WTC11 (cell line): ENCODE results near the gene SHD. TPM values are rescaled to one million over a fixed set of nuclear protein-coding genes. Genes with fewer than 3 reads are reported as not detected.

Experiments used
- ATAC-seq: fragments of 200-7000 bp; cut with Tn5 transposase; 2 replicates; pipeline ENCODE4 v1.10.0; 2021; ENCODE audit warnings: mild to moderate bottlenecking, moderate library complexity
- CTCF ChIA-PET: fragments of 300-600 bp; sonication (Branson Sonifier 250); formaldehyde crosslinking; loops from one replicate; lab custom pipeline; 2021; ENCODE audit warnings: antibody characterized with exemption; lab: Charles Lee
- POLR2A ChIA-PET: fragments of 350-600 bp; sonication (Branson Sonifier 250); formaldehyde crosslinking; loops from one replicate; lab custom pipeline; 2021; ENCODE audit warnings: antibody characterized with exemption; lab: Charles Lee
- DNase-seq: peaks from one replicate; pipeline ENCODE4 v3.0.0; 2021; ENCODE audit warnings: low spot score
- H3K27ac Mint-ChIP-seq: 2 replicates; pipeline ENCODE4 v1.8.0; 2021; ENCODE audit warnings: mixed read lengths
- H3K27me3 Mint-ChIP-seq: 2 replicates; pipeline ENCODE4 v1.8.0; 2021; ENCODE audit warnings: low read depth, mild to moderate bottlenecking, moderate library complexity, mixed read lengths
- H3K36me3 Mint-ChIP-seq: 2 replicates; pipeline ENCODE4 v1.8.0; 2021; ENCODE audit warnings: mixed read lengths
- H3K4me1 Mint-ChIP-seq: 2 replicates; pipeline ENCODE4 v1.8.0; 2022; ENCODE audit warnings: mixed read lengths
- H3K4me3 Mint-ChIP-seq: 2 replicates; pipeline ENCODE4 v1.8.0; 2021; ENCODE audit warnings: mild to moderate bottlenecking, moderate library complexity, mixed read lengths
- H3K9me3 Mint-ChIP-seq: 2 replicates; pipeline ENCODE4 v1.8.0; 2021; ENCODE audit warnings: mixed read lengths
- CREM ChIP-seq: sonication (generic); formaldehyde crosslinking; IDR thresholded peaks from 2 replicates; pipeline ENCODE4 v1.8.1; 2022; ENCODE audit warnings: mild to moderate bottlenecking, missing genetic modification reagents, moderate library complexity
- FOXK1 ChIP-seq: sonication (generic); formaldehyde crosslinking; IDR thresholded peaks from 2 replicates; pipeline ENCODE4 v1.8.0; 2022; ENCODE audit warnings: mild to moderate bottlenecking, moderate library complexity, missing genetic modification reagents
- HMGA2 ChIP-seq: fragments of 250-450 bp; sonication (Bioruptor Pico); IDR thresholded peaks from 2 replicates; pipeline ENCODE4 v1.4.0; 2021; ENCODE audit warnings: mild to moderate bottlenecking, moderate library complexity
- MXD4 ChIP-seq: fragments of 250-450 bp; sonication (Bioruptor Pico); IDR thresholded peaks from 2 replicates; pipeline ENCODE4 v1.8.0; 2021; ENCODE audit warnings: mild to moderate bottlenecking, moderate library complexity, borderline replicate concordance
- MYBL2 ChIP-seq: sonication (generic); formaldehyde crosslinking; IDR thresholded peaks from 2 replicates; pipeline ENCODE4 v1.8.1; 2023; ENCODE audit warnings: mild to moderate bottlenecking, moderate library complexity, missing genetic modification reagents
- NFYB ChIP-seq: sonication (generic); formaldehyde crosslinking; conservative IDR thresholded peaks from 2 replicates; pipeline ENCODE4 v1.8.0; 2022; ENCODE audit warnings: low read depth, missing genetic modification reagents
- NR2C2 ChIP-seq: sonication (generic); formaldehyde crosslinking; IDR thresholded peaks from 2 replicates; pipeline ENCODE4 v1.8.0; 2022; ENCODE audit warnings: mild to moderate bottlenecking, missing genetic modification reagents
- NR3C1 ChIP-seq: sonication (generic); formaldehyde crosslinking; conservative IDR thresholded peaks from 2 replicates; pipeline ENCODE4 v1.8.1; 2023; ENCODE audit warnings: low read depth, mild to moderate bottlenecking, missing genetic modification reagents
- OVOL2 ChIP-seq: fragments of 250-450 bp; sonication (Bioruptor Pico); IDR thresholded peaks from 2 replicates; pipeline ENCODE4 v1.9.0; 2021; ENCODE audit warnings: mild to moderate bottlenecking, borderline replicate concordance
- PRRX2 ChIP-seq: fragments of 250-450 bp; sonication (Bioruptor Pico); IDR thresholded peaks from 2 replicates; pipeline ENCODE4 v1.8.0; 2021; ENCODE audit warnings: mild to moderate bottlenecking
- SMAD4 ChIP-seq: sonication (generic); formaldehyde crosslinking; IDR thresholded peaks from 2 replicates; pipeline ENCODE4 v1.8.0; 2022; ENCODE audit warnings: mild to moderate bottlenecking, missing genetic modification reagents
- SOX15 ChIP-seq: fragments of 250-450 bp; sonication (Bioruptor Pico); IDR thresholded peaks from 2 replicates; pipeline ENCODE4 v1.9.0; 2021; ENCODE audit warnings: mild to moderate bottlenecking
- SP1 ChIP-seq: sonication (generic); formaldehyde crosslinking; conservative IDR thresholded peaks from 2 replicates; pipeline ENCODE4 v1.8.1; 2022; ENCODE audit warnings: missing genetic modification reagents
- TEAD1 ChIP-seq: sonication (generic); formaldehyde crosslinking; IDR thresholded peaks from 2 replicates; pipeline ENCODE4 v1.8.0; 2022; ENCODE audit warnings: mild to moderate bottlenecking, missing genetic modification reagents
- ZBTB21 ChIP-seq: sonication (generic); formaldehyde crosslinking; IDR thresholded peaks from 2 replicates; pipeline ENCODE4 v1.8.1; 2023; ENCODE audit warnings: mild to moderate bottlenecking, missing genetic modification reagents, borderline replicate concordance
- ZNF121 ChIP-seq: sonication (generic); formaldehyde crosslinking; IDR thresholded peaks from 2 replicates; pipeline ENCODE4 v1.8.0; 2023; ENCODE audit warnings: missing genetic modification reagents
- ZNF263 ChIP-seq: sonication (generic); formaldehyde crosslinking; IDR thresholded peaks from 2 replicates; pipeline ENCODE4 v1.8.1; 2022; ENCODE audit warnings: low read depth, mild to moderate bottlenecking, moderate library complexity, missing genetic modification reagents
- ZNF671 ChIP-seq: fragments of 250-450 bp; sonication (Bioruptor Pico); IDR thresholded peaks from 2 replicates; pipeline ENCODE4 v1.8.0; 2021; ENCODE audit warnings: mild to moderate bottlenecking
- total RNA-seq: library from RNA; stranded (reverse); gene quantifications from 3 replicates; pipeline ENCODE4 v1.2.3, GENCODE V29; 2021
- TF ChIP-seq, protein P1 (sequence below): fragments of 200-600 bp; IDR thresholded peaks from 2 replicates; pipeline ENCODE4 v1.8.0; 2022; ENCODE audit warnings: antibody characterized with exemption
- TF ChIP-seq, protein P2 (sequence below): fragments of 250-450 bp; sonication (Bioruptor Pico); conservative IDR thresholded peaks from 2 replicates; pipeline ENCODE4 v1.9.0; 2021; ENCODE audit warnings: mild to moderate bottlenecking
- TF ChIP-seq, protein P3 (sequence below): sonication (generic); formaldehyde crosslinking; IDR thresholded peaks from 2 replicates; pipeline ENCODE4 v1.8.1; 2023; ENCODE audit warnings: mild to moderate bottlenecking, missing genetic modification reagents
- TF ChIP-seq, protein P4 (sequence below): sonication (generic); formaldehyde crosslinking; IDR thresholded peaks from 2 replicates; pipeline ENCODE4 v1.8.0; 2022; ENCODE audit warnings: mild to moderate bottlenecking, missing genetic modification reagents
- TF ChIP-seq, protein P5 (sequence below): sonication (generic); formaldehyde crosslinking; conservative IDR thresholded peaks from 2 replicates; pipeline ENCODE4 v1.8.1; 2022; ENCODE audit warnings: mild to moderate bottlenecking, missing genetic modification reagents
- TF ChIP-seq, protein P6 (sequence below): sonication (generic); formaldehyde crosslinking; IDR thresholded peaks from 2 replicates; pipeline ENCODE4 v1.8.1; 2022; ENCODE audit warnings: low read depth, missing genetic modification reagents, borderline replicate concordance
- TF ChIP-seq, protein P7 (sequence below): sonication (generic); formaldehyde crosslinking; IDR thresholded peaks from 2 replicates; pipeline ENCODE4 v1.8.0; 2023; ENCODE audit warnings: mild to moderate bottlenecking, missing genetic modification reagents

SHD gene
- total RNA-seq, 1 experiment from 2014 or later, result 3.4 TPM

DNA sequence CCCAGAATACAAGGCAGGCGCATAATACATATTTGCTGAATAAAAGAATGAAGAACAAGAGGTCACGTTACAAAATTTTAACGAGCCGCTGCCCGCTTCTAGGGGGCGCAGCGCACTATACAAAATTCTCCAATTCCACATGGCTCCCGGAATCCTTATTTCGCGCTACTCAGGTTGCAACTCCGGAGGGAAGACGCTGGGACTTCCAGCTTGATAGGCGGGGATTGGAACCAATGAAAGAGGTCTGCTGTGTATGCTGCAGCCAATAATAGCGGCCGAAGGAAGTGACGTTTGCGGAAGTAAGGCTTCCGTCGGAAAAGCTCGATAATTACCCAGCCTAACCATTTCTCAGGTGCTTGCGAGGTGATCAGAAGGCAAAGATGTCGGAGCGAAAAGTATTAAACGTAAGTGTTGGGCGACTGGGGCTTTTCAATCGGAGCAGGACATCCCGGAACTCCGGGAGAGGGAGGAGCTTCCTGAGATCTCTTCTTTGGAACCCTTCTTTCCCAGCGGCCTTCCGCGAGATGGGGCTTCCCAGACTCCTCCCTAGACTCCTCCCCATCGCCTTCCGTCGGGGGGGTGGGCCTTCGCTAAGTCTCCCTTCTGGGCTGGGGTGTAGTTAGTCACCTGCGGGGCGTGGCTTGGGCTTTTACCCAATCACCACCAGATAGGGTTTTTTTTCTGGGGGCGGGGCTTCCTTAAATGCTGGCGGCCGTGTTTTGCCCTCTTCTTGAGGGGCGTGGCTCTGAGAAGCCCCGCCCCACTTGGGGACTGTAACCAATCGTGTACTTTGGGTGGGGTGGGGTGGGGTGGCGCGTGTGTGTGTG lies 32.1 kb upstream of the SHD start, which contains the start of gene YJU2:
TSS of gene YJU2 (plus strand) at position 314 of the 827 bp plus-strand sequence. CDS start at position 381, 67 bp downstream.
- DNase-seq (peak; percentile 99), ATAC-seq (peak; percentile 98)
- H3K27me3 Mint-ChIP-seq, result peaks cover 11% of the 10 kb centered on the region
- peaks cover 6% of the 10 kb centered on the region for H3K9me3 Mint-ChIP-seq
- peak within 1 kb of the TSS; percentile 100 for H3K27ac Mint-ChIP-seq
- CTCF ChIA-PET, result interaction anchor here (0.6 to 1.3 kb wide), 21 partner anchors 9 to 430 kb away, joined by 3 to 23 read pairs (median 3); partner anchors contain the start of genes CHAF1A, EBI3, FSD1 and MPND
- POLR2A ChIA-PET, result interaction anchor here (0.5 to 1.1 kb wide), 2 partner anchors 96 to 161 kb away, joined by 4 to 10 read pairs; partner anchors contain the start of gene MPND
- peak within 1 kb of the TSS; percentile 94 for H3K4me3 Mint-ChIP-seq
- 0 out of 2 replicates have a peak, but pooled peaks cover 3% of the 10 kb centered on the region for H3K4me1 Mint-ChIP-seq
- peaks cover 30% of the 10 kb centered on the region for H3K36me3 Mint-ChIP-seq
- TF ChIP-seq PRRX2 (CRISPR knock-in tag) (no peak), SP1 (CRISPR knock-in tag) (no peak; the same call in 1 of the 2 replicates), HMGA2 (CRISPR knock-in tag) (0 out of 2 replicates have a peak, but pooled peaks have one; percentile 15), NR3C1 (no peak), TEAD1 (CRISPR knock-in tag) (0 out of 2 replicates have a peak, but pooled peaks have one; percentile 24), ZNF263 (CRISPR knock-in tag) (peak; percentile 67; the same call in 1 of the 2 replicates), MXD4 (no peak), NR2C2 (no peak), NFYB (CRISPR knock-in tag) (peak; percentile 100), FOXK1 (CRISPR knock-in tag) (no peak), SOX15 (CRISPR knock-in tag) (no peak), ZBTB21 (CRISPR knock-in tag) (no peak), SMAD4 (CRISPR knock-in tag) (no peak), CREM (CRISPR knock-in tag) (peak; percentile 97), OVOL2 (CRISPR knock-in tag) (no peak), ZNF121 (CRISPR knock-in tag) (no peak), ZNF671 (CRISPR knock-in tag) (no peak), MYBL2 (CRISPR knock-in tag) (no peak)
- TF ChIP-seq, protein P1, sequence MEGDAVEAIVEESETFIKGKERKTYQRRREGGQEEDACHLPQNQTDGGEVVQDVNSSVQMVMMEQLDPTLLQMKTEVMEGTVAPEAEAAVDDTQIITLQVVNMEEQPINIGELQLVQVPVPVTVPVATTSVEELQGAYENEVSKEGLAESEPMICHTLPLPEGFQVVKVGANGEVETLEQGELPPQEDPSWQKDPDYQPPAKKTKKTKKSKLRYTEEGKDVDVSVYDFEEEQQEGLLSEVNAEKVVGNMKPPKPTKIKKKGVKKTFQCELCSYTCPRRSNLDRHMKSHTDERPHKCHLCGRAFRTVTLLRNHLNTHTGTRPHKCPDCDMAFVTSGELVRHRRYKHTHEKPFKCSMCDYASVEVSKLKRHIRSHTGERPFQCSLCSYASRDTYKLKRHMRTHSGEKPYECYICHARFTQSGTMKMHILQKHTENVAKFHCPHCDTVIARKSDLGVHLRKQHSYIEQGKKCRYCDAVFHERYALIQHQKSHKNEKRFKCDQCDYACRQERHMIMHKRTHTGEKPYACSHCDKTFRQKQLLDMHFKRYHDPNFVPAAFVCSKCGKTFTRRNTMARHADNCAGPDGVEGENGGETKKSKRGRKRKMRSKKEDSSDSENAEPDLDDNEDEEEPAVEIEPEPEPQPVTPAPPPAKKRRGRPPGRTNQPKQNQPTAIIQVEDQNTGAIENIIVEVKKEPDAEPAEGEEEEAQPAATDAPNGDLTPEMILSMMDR, result no peak; the same call in 1 of the 2 replicates
- TF ChIP-seq, protein P2, sequence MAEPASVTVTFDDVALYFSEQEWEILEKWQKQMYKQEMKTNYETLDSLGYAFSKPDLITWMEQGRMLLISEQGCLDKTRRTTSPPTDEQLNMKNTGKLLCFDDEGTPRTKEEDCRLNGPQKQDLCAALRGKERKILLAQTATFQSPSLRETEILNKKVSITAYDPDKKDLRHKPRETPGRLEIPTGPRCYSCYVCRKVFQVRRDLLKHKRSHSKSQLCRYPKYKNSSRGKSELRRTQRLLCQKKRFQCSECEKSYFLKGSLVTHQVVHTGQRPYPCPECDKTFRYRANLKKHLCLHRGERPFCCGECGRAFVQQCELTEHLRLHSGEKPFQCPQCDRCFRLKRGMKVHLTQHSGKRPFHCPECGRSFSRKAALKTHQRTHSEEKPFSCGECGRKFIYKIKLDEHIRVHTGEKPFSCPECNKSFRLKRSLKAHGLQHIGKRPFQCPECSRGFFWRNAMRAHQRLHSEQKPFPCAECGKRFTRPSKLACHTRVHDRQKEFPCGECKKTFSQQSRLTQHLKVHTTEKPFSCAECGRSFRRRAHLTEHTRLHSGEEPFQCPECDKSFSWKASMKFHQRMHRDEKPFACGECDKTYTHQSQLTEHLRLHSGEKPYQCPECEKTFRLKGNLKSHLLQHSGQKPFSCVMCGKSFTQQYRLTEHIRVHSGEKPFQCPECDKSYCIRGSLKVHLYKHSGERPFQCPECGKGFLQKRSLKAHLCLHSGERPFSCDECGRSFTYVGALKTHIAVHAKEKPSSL (CRISPR knock-in tag), result no peak
- TF ChIP-seq, protein P3, sequence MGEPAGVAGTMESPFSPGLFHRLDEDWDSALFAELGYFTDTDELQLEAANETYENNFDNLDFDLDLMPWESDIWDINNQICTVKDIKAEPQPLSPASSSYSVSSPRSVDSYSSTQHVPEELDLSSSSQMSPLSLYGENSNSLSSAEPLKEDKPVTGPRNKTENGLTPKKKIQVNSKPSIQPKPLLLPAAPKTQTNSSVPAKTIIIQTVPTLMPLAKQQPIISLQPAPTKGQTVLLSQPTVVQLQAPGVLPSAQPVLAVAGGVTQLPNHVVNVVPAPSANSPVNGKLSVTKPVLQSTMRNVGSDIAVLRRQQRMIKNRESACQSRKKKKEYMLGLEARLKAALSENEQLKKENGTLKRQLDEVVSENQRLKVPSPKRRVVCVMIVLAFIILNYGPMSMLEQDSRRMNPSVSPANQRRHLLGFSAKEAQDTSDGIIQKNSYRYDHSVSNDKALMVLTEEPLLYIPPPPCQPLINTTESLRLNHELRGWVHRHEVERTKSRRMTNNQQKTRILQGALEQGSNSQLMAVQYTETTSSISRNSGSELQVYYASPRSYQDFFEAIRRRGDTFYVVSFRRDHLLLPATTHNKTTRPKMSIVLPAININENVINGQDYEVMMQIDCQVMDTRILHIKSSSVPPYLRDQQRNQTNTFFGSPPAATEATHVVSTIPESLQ (CRISPR knock-in tag), result no peak
- TF ChIP-seq, protein P4, sequence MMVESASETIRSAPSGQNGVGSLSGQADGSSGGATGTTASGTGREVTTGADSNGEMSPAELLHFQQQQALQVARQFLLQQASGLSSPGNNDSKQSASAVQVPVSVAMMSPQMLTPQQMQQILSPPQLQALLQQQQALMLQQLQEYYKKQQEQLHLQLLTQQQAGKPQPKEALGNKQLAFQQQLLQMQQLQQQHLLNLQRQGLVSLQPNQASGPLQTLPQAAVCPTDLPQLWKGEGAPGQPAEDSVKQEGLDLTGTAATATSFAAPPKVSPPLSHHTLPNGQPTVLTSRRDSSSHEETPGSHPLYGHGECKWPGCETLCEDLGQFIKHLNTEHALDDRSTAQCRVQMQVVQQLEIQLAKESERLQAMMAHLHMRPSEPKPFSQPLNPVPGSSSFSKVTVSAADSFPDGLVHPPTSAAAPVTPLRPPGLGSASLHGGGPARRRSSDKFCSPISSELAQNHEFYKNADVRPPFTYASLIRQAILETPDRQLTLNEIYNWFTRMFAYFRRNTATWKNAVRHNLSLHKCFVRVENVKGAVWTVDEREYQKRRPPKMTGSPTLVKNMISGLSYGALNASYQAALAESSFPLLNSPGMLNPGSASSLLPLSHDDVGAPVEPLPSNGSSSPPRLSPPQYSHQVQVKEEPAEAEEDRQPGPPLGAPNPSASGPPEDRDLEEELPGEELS (CRISPR knock-in tag), result no peak
- TF ChIP-seq, protein P5, sequence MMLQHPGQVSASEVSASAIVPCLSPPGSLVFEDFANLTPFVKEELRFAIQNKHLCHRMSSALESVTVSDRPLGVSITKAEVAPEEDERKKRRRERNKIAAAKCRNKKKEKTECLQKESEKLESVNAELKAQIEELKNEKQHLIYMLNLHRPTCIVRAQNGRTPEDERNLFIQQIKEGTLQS (CRISPR knock-in tag), result no peak
- TF ChIP-seq, protein P6, sequence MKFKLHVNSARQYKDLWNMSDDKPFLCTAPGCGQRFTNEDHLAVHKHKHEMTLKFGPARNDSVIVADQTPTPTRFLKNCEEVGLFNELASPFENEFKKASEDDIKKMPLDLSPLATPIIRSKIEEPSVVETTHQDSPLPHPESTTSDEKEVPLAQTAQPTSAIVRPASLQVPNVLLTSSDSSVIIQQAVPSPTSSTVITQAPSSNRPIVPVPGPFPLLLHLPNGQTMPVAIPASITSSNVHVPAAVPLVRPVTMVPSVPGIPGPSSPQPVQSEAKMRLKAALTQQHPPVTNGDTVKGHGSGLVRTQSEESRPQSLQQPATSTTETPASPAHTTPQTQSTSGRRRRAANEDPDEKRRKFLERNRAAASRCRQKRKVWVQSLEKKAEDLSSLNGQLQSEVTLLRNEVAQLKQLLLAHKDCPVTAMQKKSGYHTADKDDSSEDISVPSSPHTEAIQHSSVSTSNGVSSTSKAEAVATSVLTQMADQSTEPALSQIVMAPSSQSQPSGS (CRISPR knock-in tag), result no peak
- TF ChIP-seq, protein P7, sequence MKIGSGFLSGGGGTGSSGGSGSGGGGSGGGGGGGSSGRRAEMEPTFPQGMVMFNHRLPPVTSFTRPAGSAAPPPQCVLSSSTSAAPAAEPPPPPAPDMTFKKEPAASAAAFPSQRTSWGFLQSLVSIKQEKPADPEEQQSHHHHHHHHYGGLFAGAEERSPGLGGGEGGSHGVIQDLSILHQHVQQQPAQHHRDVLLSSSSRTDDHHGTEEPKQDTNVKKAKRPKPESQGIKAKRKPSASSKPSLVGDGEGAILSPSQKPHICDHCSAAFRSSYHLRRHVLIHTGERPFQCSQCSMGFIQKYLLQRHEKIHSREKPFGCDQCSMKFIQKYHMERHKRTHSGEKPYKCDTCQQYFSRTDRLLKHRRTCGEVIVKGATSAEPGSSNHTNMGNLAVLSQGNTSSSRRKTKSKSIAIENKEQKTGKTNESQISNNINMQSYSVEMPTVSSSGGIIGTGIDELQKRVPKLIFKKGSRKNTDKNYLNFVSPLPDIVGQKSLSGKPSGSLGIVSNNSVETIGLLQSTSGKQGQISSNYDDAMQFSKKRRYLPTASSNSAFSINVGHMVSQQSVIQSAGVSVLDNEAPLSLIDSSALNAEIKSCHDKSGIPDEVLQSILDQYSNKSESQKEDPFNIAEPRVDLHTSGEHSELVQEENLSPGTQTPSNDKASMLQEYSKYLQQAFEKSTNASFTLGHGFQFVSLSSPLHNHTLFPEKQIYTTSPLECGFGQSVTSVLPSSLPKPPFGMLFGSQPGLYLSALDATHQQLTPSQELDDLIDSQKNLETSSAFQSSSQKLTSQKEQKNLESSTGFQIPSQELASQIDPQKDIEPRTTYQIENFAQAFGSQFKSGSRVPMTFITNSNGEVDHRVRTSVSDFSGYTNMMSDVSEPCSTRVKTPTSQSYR (CRISPR knock-in tag), result no peak
